K562 (cell line): Measurements from ENCODE around the gene ADCY5. TPM values are rescaled to one million over a fixed set of nuclear protein-coding genes. Genes with fewer than 3 reads are reported as not detected.

Experiments used
- ATAC-seq: fragments of 200-7000 bp; cut with Tn5 transposase; 3 replicates; pipeline ENCODE4 v1.9.1; 2020; ENCODE audit warnings: moderate library complexity
- BruUV-seq: library from RNA; stranded (reverse); fragments of 400-500 nt; replicated peaks from 2 replicates; lab custom pipeline; 2021; lab: Mats Ljungman, UMichigan
- CTCF ChIA-PET: fragments of 300-600 bp; formaldehyde crosslinking; extraction: SDS; loops from one replicate; lab custom pipeline; 2021; ENCODE audit warnings: low intra/inter-chr PET ratio; lab: Yijun Ruan, JAX
- POLR2A ChIA-PET: fragments of 300-600, 350-650 bp; sonication (Branson Sonifier 250); formaldehyde crosslinking; extraction: SDS; loops from one replicate; lab custom pipeline; 2021; ENCODE audit warnings: antibody characterized with exemption, inconsistent platforms; lab: Yijun Ruan, JAX
- DNase-seq, 4 experiments: peaks; one replicate each; pipeline versions ENCODE4 v3.0.0 to v3.0.0-alpha.2; 2011 to 2018; ENCODE audit warnings: low spot score in 3 of 4, mixed read lengths in 3 of 4; ENCODE audit errors: extremely low read depth in 1 of 4
- FAIRE-seq: peaks from 2 replicates; lab custom pipeline; 2011; peaks lifted over from hg19 to GRCh38; lab: Jason Lieb, UNC
- H2AFZ ChIP-seq: 2 replicates; pipeline ENCODE4 v1.6.0; 2011; ENCODE audit warnings: low read depth, low read length, control low read depth, inconsistent platforms
- H3K27ac ChIP-seq: fragments of 200-600 bp; 3 replicates; pipeline ENCODE4 v1.8.0; 2011; ENCODE audit warnings: low read depth, mild to moderate bottlenecking, control low read depth, inconsistent platforms, low read length, moderate library complexity, mixed read lengths; ENCODE audit errors: extremely low read depth
- H3K27me3 ChIP-seq, 2 experiments: fragments of 300-600 bp in 1 of 2; 2 replicates in 1 of 2; 3 replicates in 1 of 2; pipeline versions ENCODE4 v1.6.0 to v1.8.0; 2011; ENCODE audit warnings: inconsistent platforms in 2 of 2, low read length in 2 of 2, mild to moderate bottlenecking in 1 of 2, mixed read lengths in 1 of 2, moderate library complexity in 1 of 2; ENCODE audit not compliant: control insufficient read depth in 2 of 2, insufficient read depth in 2 of 2
- H3K36me3 ChIP-seq: fragments of 300-600 bp; 3 replicates; pipeline ENCODE4 v1.8.0; 2011; ENCODE audit warnings: mild to moderate bottlenecking, low read length, inconsistent platforms; ENCODE audit not compliant: control insufficient read depth, insufficient read depth
- H3K4me1 ChIP-seq, 2 experiments: fragments of 200-600 bp in 1 of 2; replicated peaks in 1 of 2; 2 replicates in 1 of 2; 3 replicates in 1 of 2; pipeline versions ENCODE4 v1.5.1 to v1.8.0; 2011; ENCODE audit warnings: inconsistent platforms in 2 of 2, low read length in 2 of 2, mild to moderate bottlenecking in 1 of 2, mixed read lengths in 1 of 2, moderate library complexity in 1 of 2; ENCODE audit not compliant: control insufficient read depth in 2 of 2, insufficient read depth in 2 of 2
- H3K4me2 ChIP-seq: 2 replicates; pipeline ENCODE4 v1.6.1; 2011; ENCODE audit warnings: low read length, control low read depth, inconsistent platforms, mixed read lengths; ENCODE audit not compliant: insufficient read depth
- H3K4me3 ChIP-seq: fragments of 200-600 bp; sonication (generic), shearing (Covaris generic); 2 replicates; pipeline ENCODE4 v1.5.1; 2016; ENCODE audit warnings: control low read depth, inconsistent platforms
- H3K79me2 ChIP-seq: fragments of 200-600 bp; 3 replicates; pipeline ENCODE4 v1.8.0; 2011; ENCODE audit warnings: low read length, inconsistent platforms; ENCODE audit not compliant: control insufficient read depth, insufficient read depth
- H3K9ac ChIP-seq, 2 experiments: 2 replicates each; pipeline versions ENCODE4 v1.6.0 to v1.6.1; 2011; ENCODE audit warnings: low read depth in 2 of 2, low read length in 2 of 2, control low read depth in 1 of 2, inconsistent platforms in 1 of 2, mild to moderate bottlenecking in 1 of 2, mixed read lengths in 1 of 2; ENCODE audit not compliant: insufficient read depth in 1 of 2
- H3K9me1 ChIP-seq: one replicate; pipeline ENCODE4 v1.6.0; 2011; ENCODE audit warnings: inconsistent platforms, mild to moderate bottlenecking, low read length, moderate library complexity; ENCODE audit not compliant: control insufficient read depth, insufficient read depth
- H3K9me3 ChIP-seq: replicated peaks from 2 replicates; pipeline ENCODE4 v1.5.1; 2011; ENCODE audit warnings: low read depth, low read length, inconsistent platforms; ENCODE audit not compliant: control insufficient read depth, insufficient read depth
- H4K20me1 ChIP-seq: replicated peaks from 2 replicates; pipeline ENCODE4 v1.6.1; 2011; ENCODE audit warnings: low read length, inconsistent platforms, mixed read lengths; ENCODE audit not compliant: control insufficient read depth, insufficient read depth
- E2F5 ChIP-seq: sonication (generic); formaldehyde crosslinking; IDR thresholded peaks from 2 replicates; pipeline ENCODE4 v1.8.0; 2022; ENCODE audit warnings: mild to moderate bottlenecking, missing genetic modification reagents
- FOXJ2 ChIP-seq: fragments of 200-800 bp; sonication (Bioruptor generic); IDR thresholded peaks from 2 replicates; pipeline ENCODE4 v1.6.1; 2016; ENCODE audit warnings: missing genetic modification characterization, missing compliant biosample characterization
- MLX ChIP-seq, 2 experiments: fragments of 450-650 bp in 1 of 2; sonication (generic) in 1 of 2; formaldehyde crosslinking; conservative IDR thresholded peaks; 2 replicates each; pipeline versions ENCODE4 v1.4.0 to v1.8.1; 2020 to 2022; ENCODE audit warnings: mild to moderate bottlenecking in 1 of 2, missing genetic modification reagents in 1 of 2
- SPI1 ChIP-seq: IDR thresholded peaks from 2 replicates; pipeline ENCODE4 v1.6.1; 2011; ENCODE audit warnings: low read depth, low read length, control low read depth, borderline replicate concordance
- SRSF1 ChIP-seq: fragments of 200-400 bp; formaldehyde crosslinking; IDR thresholded peaks from 2 replicates; pipeline ENCODE4 v1.6.1; 2017; ENCODE audit warnings: mild to moderate bottlenecking, low read depth, low read length, moderate library complexity
- ZBTB8A ChIP-seq: fragments of 450-650 bp; IDR thresholded peaks from 2 replicates; pipeline ENCODE4 v1.6.1; 2018; ENCODE audit warnings: mild to moderate bottlenecking, moderate library complexity; ENCODE audit not compliant: partially characterized antibody
- ZNF174 ChIP-seq: fragments of 250-450 bp; sonication (Bioruptor Pico); IDR thresholded peaks from 2 replicates; pipeline ENCODE4 v1.4.0; 2020; ENCODE audit warnings: mild to moderate bottlenecking
- whole genome bisulfite sequencing: fragments of 100-300 bp; shearing (Covaris generic); methylation state at CpG from one replicate; pipeline ENCODE4 v1.1.6; 2016; ENCODE audit warnings: low coverage, mixed read lengths; ENCODE audit not compliant: insufficient coverage; ENCODE audit errors: missing lambda C conversion rate; 5-methylcytosine and 5-hydroxymethylcytosine counted together
- in situ Hi-C: fragments of 300-500 bp; cut with MboI; formaldehyde crosslinking; loops from 4 replicates; pipeline ENCODE4 v1.15.0; 2018; ENCODE audit warnings: inconsistent platforms, mixed read lengths
- intact Hi-C: fragments of 100-400 bp; cut with micrococcal nuclease; formaldehyde crosslinking; loops from 2 replicates; pipeline ENCODE4 v1.14.2; 2022
- polyA plus RNA-seq, 8 experiments: library from polyadenylated mRNA; depleted of rRNA in 4 of 8; stranded (reverse) in 5 of 8; unstranded in 3 of 8; fragments of >200 nt; fragmentation: Nextera tagmentation in 2 of 8; fragmentation: Illumina TruSeq in 1 of 8; extraction: Ambion mirVana in 2 of 8; extraction: Trizol in 1 of 8; gene quantifications; 2 replicates each; pipeline versions ENCODE4 v1.2.1 to v1.2.3, GENCODE V29; 2011 to 2014; ENCODE audit warnings: inconsistent platforms in 1 of 8, missing spikeins in 1 of 8
- total RNA-seq, 7 experiments: library from RNA; depleted of rRNA in 6 of 7; stranded (reverse); fragments of >200 nt in 6 of 7; fragmentation: Illumina TruSeq in 2 of 7; extraction: Trizol in 2 of 7; gene quantifications; 2 replicates each; pipeline versions ENCODE4 v1.2.1 to v1.2.3, GENCODE V29; 2011 to 2021; ENCODE audit warnings: low replicate concordance in 1 of 7

ADCY5 gene
- total and polyA plus RNA-seq, 9 of the 15 experiments (the other 6 are each of a cell fraction or from before 2014, with no cell fraction given), result under 0.01 TPM; not detected in 8

DNA sequence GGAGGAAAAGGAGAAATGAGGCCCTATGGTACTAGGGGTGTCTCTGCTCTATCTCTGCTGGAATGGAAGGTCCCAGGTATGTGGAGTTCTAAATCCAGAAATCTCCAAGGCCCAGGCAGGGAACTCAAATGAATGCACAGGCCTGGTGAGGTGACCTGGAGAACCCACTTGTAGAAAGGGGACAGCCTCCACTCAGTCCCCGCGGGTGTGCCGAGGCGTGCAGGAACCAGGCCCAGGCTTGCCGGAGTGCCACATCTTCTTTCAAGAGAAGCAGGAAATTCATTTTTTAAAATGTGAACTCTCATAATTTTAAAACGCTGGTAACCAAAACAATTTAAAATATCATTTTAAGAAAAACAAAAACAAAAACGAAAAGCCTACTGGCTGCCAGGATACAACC is 32.2 kb upstream of the ADCY5 start (continued):
- no peak for TF ChIP-seq SRSF1
- TF ChIP-seq MLX (CRISPR knock-in tag; conservative IDR thresholded peaks at IDR 0.05), result no peak
- no peak for TF ChIP-seq FOXJ2 (tag)
- no peak for TF ChIP-seq E2F5 (CRISPR knock-in tag)
- no peak for TF ChIP-seq ZBTB8A
- TF ChIP-seq, all 486 proteins: peak for 0

GRCh38 chr3:123480428-123480827 is 31.5 kb upstream of the ADCY5 start:
- FAIRE-seq, result no peak
- Histone ChIP-seq H3K4me1 (no peaks in the 10 kb centered on the region), H3K9me1 (no peaks in the 10 kb centered on the region), H2AFZ (no peak overlapping the region), H3K4me2 (no peak overlapping the region), H4K20me1 (no peaks in the 10 kb centered on the region), H3K9ac (no peak overlapping the region), H3K4me3 (no peak overlapping the region), H3K79me2 (no peaks in the 10 kb centered on the region), H3K36me3 (no peaks in the 10 kb centered on the region), H3K27ac (no peak overlapping the region), H3K27me3 (peaks cover 7 to 55% of the 10 kb centered on the region in 2 experiments; a peak in 4 of 5 replicates), H3K9me3 (no peaks in the 10 kb centered on the region)
- no peak for TF ChIP-seq ZNF174
- 0 out of 2 replicates have a peak, but pooled peaks have one; percentile 12 for TF ChIP-seq SPI1
- 0% methylated on average over 2 of the region's 4 CpGs for WGBS
- in situ Hi-C loops, result no loop called here
- intact Hi-C loops, result no loop called here
- BruUV-seq, result no TSS peak
- ATAC-seq, result no peak
- ChIA-PET CTCF (no interaction called here), POLR2A (interaction anchor here (0.5 kb wide), 1 partner anchor 451 kb away, joined by 3 read pairs; no protein-coding TSS in a partner anchor)
- DNase-seq, result no peak
